Activated naive CD8-positive, alpha-beta T cell treated with anti-CD3 and anti-CD28 coated beads, Interleukin-2, amount 10 ng/mL, durations not matched to agents 7 days and 5 days (primary cell): ENCODE measurements around the gene KCNH5. TPM values are rescaled to one million over a fixed set of nuclear protein-coding genes. Genes with fewer than 3 reads are reported as not detected.
"Not testable (repeated sequence)": the region's sequence is repeated elsewhere in the genome, so short reads cannot be mapped to it uniquely, and the experiment has no call there.

Source experiments
- ATAC-seq: fragments of 150-1000 bp; cut with Tn5 transposase; one replicate; pipeline ENCODE4 v1.10.0; 2021; ENCODE audit warnings: low read depth, moderate library complexity
- POLR2A ChIA-PET: fragments of 350-600 bp; sonication (Branson Sonifier 250); formaldehyde crosslinking; loops from one replicate; lab custom pipeline; 2021; ENCODE audit warnings: antibody characterized with exemption; lab: Charles Lee
- DNase-seq: peaks from one replicate; pipeline ENCODE4 v3.0.0; 2021
- H3K27ac Mint-ChIP-seq: one replicate; pipeline ENCODE4 v1.8.0; 2022; ENCODE audit warnings: mild to moderate bottlenecking, mixed read lengths
- H3K27me3 Mint-ChIP-seq: one replicate; pipeline ENCODE4 v1.8.0; 2022; ENCODE audit warnings: mild to moderate bottlenecking, moderate library complexity, mixed read lengths
- H3K36me3 Mint-ChIP-seq: one replicate; pipeline ENCODE4 v1.8.0; 2021; ENCODE audit warnings: mild to moderate bottlenecking, mixed read lengths
- H3K4me1 Mint-ChIP-seq: one replicate; pipeline ENCODE4 v1.8.0; 2021; ENCODE audit warnings: mixed read lengths
- H3K4me3 Mint-ChIP-seq: one replicate; pipeline ENCODE4 v1.8.0; 2022; ENCODE audit warnings: mild to moderate bottlenecking, moderate library complexity, mixed read lengths
- H3K9me3 Mint-ChIP-seq: one replicate; pipeline ENCODE4 v1.8.0; 2021; ENCODE audit warnings: mixed read lengths
- total RNA-seq, 2 experiments: library from RNA; stranded (reverse); gene quantifications; one replicate each; pipeline ENCODE4 v1.2.3, GENCODE V29; 2021

Gene KCNH5
- total RNA-seq, 2 experiments from 2014 or later, result not detected

DNA sequence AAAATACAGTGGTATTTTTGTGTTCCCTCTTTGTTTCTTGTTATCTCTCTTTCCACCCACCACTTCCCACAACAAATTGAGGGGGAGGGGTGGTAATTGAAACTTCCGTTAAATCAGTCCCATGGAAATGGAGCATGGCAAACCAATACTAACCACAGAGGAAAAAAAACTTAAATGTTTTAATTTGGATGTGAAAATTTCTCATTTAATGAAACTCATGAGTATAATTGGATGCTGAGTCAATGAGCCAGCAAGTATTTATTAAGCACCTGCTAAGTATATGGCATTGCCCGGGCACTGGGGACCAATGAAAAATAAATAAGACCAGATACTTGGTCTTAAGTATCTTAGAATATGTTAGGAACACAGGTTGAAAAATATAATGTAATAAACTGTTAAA is 147.5 kb downstream of the KCNH5 start:
- Mint-ChIP-seq H3K4me3 (no peak overlapping the region), H3K36me3 (no peaks in the 10 kb centered on the region), H3K4me1 (no peaks in the 10 kb centered on the region), H3K9me3 (no peaks in the 10 kb centered on the region), H3K27me3 (no peaks in the 10 kb centered on the region), H3K27ac (no peak overlapping the region)
- ATAC-seq (no peak), DNase-seq (no peak)
- POLR2A ChIA-PET, result no interaction called here

- Mint-ChIP-seq H3K36me3 (no peaks in the 10 kb centered on the region), H3K4me3 (no peak overlapping the region), H3K9me3 (no peaks in the 10 kb centered on the region), H3K27ac (no peak overlapping the region), H3K4me1 (no peaks in the 10 kb centered on the region), H3K27me3 (no peaks in the 10 kb centered on the region)
- no peak for ATAC-seq
- POLR2A ChIA-PET, result no interaction called here
- DNase-seq, result no peak
Measured at GRCh38 chr14:62896932-62897456, 148.3 kb downstream of the KCNH5 start.

DNA sequence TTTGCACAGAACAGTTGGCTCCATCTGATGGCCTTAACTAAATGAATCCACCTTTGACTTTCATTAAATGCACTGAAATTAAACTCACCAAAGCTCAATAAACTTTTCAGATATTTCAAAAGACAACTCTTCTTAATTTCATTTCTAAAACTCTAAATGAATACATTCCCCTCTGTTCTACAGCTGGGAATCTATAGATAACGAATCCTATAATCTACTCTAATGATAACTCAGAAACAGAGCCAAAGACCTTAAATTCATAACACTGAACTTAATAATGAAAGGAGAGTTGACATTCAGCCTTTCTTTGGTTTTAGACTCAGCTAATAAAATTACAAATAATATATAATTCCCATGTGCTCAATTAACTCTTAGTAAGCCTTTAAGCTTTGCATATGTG is 150.5 kb downstream of the KCNH5 start:
- no peaks in the 10 kb centered on the region for H3K9me3 Mint-ChIP-seq
- no peaks in the 10 kb centered on the region for H3K4me1 Mint-ChIP-seq
- DNase-seq (no peak), ATAC-seq (no peak)
- no peak overlapping the region for H3K4me3 Mint-ChIP-seq
- no peaks in the 10 kb centered on the region for H3K27me3 Mint-ChIP-seq
- POLR2A ChIA-PET, result no interaction called here
- H3K36me3 Mint-ChIP-seq, result no peaks in the 10 kb centered on the region
- no peak overlapping the region for H3K27ac Mint-ChIP-seq

DNA sequence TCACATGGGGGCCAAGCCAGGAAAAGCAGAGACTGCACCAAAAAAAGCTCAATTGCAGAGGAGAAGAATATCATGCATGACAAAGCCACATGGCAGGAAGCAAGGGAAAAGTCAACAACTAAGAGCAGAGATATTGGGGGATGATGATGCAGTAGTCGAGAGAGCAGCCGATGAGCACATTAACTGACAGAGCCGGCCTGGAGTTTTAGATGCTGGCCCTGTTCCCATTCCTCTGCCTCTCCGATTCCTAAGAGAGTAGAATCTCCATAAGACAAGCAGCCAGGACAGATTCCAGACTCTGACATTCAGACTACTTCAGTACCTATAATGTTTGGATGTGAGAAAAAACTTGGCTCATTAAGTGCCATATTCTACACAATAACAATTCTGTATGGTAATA is 155.9 kb downstream of the KCNH5 start:
- Mint-ChIP-seq H3K4me1 (no peaks in the 10 kb centered on the region), H3K9me3 (no peaks in the 10 kb centered on the region), H3K27me3 (no peaks in the 10 kb centered on the region), H3K36me3 (no peaks in the 10 kb centered on the region), H3K27ac (no peak overlapping the region), H3K4me3 (no peak overlapping the region)
- DNase-seq (no peak), ATAC-seq (no peak)
- POLR2A ChIA-PET, result no interaction called here

GRCh38 chr14:62886461-62886860 is 158.8 kb downstream of the KCNH5 start:
- POLR2A ChIA-PET, result no interaction called here
- Mint-ChIP-seq H3K4me1 (no peaks in the 10 kb centered on the region), H3K4me3 (no peak overlapping the region), H3K9me3 (no peaks in the 10 kb centered on the region), H3K27ac (no peak overlapping the region), H3K36me3 (no peaks in the 10 kb centered on the region), H3K27me3 (no peaks in the 10 kb centered on the region)
- ATAC-seq (no peak), DNase-seq (no peak)

- H3K27ac Mint-ChIP-seq, result no peak overlapping the region
- no peak overlapping the region for H3K4me3 Mint-ChIP-seq
- H3K4me1 Mint-ChIP-seq, result no peaks in the 10 kb centered on the region
- H3K9me3 Mint-ChIP-seq, result no peaks in the 10 kb centered on the region
- ATAC-seq (no peak), DNase-seq (no peak)
- no peaks in the 10 kb centered on the region for H3K36me3 Mint-ChIP-seq
- no peaks in the 10 kb centered on the region for H3K27me3 Mint-ChIP-seq
- POLR2A ChIA-PET, result no interaction called here
Measured at GRCh38 chr14:62885451-62885850, 159.8 kb downstream of the KCNH5 start.

- no peak for ATAC-seq
- POLR2A ChIA-PET, result no interaction called here
Measured at GRCh38 chr14:62882967-62883366, 162.3 kb downstream of the KCNH5 start.

GRCh38 chr14:62866376-62866775 is 178.9 kb downstream of the KCNH5 start:
- Mint-ChIP-seq H3K4me3 (no peak overlapping the region), H3K4me1 (no peaks in the 10 kb centered on the region), H3K27ac (no peak overlapping the region), H3K27me3 (no peaks in the 10 kb centered on the region), H3K9me3 (peaks cover 2% of the 10 kb centered on the region), H3K36me3 (no peaks in the 10 kb centered on the region)
- POLR2A ChIA-PET, result no interaction called here
- DNase-seq (no peak), ATAC-seq (no peak)

More at GRCh38 chr14:62882967-62883366, 162.3 kb downstream of the KCNH5 start:
- H3K9me3 Mint-ChIP-seq, result peaks cover 1% of the 10 kb centered on the region
- no peak overlapping the region for H3K4me3 Mint-ChIP-seq
- no peaks in the 10 kb centered on the region for H3K27me3 Mint-ChIP-seq
- no peak for DNase-seq
- H3K36me3 Mint-ChIP-seq, result no peaks in the 10 kb centered on the region
- H3K27ac Mint-ChIP-seq, result no peak overlapping the region
- H3K4me1 Mint-ChIP-seq, result no peaks in the 10 kb centered on the region

DNA sequence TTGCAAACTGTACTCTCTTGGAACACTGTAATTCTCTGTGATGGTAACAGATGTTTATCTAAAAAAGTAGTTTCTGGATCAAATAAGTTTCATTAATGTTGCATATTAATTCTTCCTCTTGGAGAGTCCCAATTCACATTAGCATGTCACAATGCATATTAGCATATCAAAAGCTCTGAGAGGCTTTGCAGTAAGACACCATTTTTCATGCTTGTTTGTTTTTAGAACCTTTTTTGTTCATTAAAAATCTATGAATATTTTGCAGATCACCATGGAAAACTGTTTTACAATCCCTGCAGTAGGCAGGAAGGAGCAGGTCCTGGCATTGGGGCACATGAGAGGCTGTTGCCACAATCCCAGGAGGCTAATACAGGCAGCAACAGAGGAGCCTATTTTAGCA is 180.7 kb downstream of the KCNH5 start:
- no peaks in the 10 kb centered on the region for H3K27me3 Mint-ChIP-seq

GRCh38 chr14:62858011-62858410 is 187.2 kb downstream of the KCNH5 start:
- ATAC-seq, H3K4me3 Mint-ChIP-seq, DNase-seq, H3K27me3 Mint-ChIP-seq, POLR2A ChIA-PET, H3K4me1 Mint-ChIP-seq, H3K27ac Mint-ChIP-seq, H3K36me3 Mint-ChIP-seq, H3K9me3 Mint-ChIP-seq: not testable (repeated sequence)

More for the DNA sequence above, 180.7 kb downstream of the KCNH5 start:
- Mint-ChIP-seq H3K27ac (no peak overlapping the region), H3K9me3 (peaks cover 2% of the 10 kb centered on the region), H3K4me3 (no peak overlapping the region), H3K36me3 (no peaks in the 10 kb centered on the region), H3K4me1 (no peaks in the 10 kb centered on the region)
- no peak for ATAC-seq
- DNase-seq, result no peak
- POLR2A ChIA-PET, result no interaction called here

DNA sequence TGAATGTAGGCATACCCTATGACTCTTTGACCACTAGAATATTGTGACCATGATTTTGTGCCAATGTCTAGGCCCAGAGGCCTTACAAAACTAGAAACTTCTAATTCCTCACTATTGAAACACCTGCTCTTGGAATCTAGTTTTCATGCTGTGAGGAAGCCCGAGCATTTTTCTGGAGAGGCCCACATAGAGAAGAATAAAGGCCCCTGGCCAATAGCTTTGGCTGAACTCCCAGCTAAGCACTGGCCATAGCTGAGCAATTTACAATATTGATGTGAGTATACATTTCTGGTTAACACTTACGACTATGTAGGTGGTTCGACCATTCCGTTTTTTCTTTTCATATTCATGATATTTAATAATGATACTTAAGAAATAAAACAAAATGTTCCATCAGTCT is 190.3 kb downstream of the KCNH5 start:
- Mint-ChIP-seq H3K36me3 (no peaks in the 10 kb centered on the region), H3K9me3 (peaks cover 2% of the 10 kb centered on the region), H3K27ac (no peak overlapping the region), H3K4me3 (no peak overlapping the region), H3K4me1 (no peaks in the 10 kb centered on the region), H3K27me3 (no peaks in the 10 kb centered on the region)
- DNase-seq (no peak), ATAC-seq (no peak)
- POLR2A ChIA-PET, result no interaction called here

- Mint-ChIP-seq H3K27me3 (no peaks in the 10 kb centered on the region), H3K4me3 (no peak overlapping the region), H3K36me3 (no peaks in the 10 kb centered on the region), H3K9me3 (no peaks in the 10 kb centered on the region), H3K27ac (no peak overlapping the region), H3K4me1 (no peaks in the 10 kb centered on the region)
- POLR2A ChIA-PET, result no interaction called here
- DNase-seq (no peak), ATAC-seq (no peak)
Measured at GRCh38 chr14:62847168-62847567, 198.1 kb downstream of the KCNH5 start.

- DNase-seq, result no peak
- H3K9me3 Mint-ChIP-seq, result no peaks in the 10 kb centered on the region
- POLR2A ChIA-PET, result no interaction called here
- no peaks in the 10 kb centered on the region for H3K27me3 Mint-ChIP-seq
- H3K27ac Mint-ChIP-seq, result no peak overlapping the region
- no peaks in the 10 kb centered on the region for H3K4me1 Mint-ChIP-seq
- H3K4me3 Mint-ChIP-seq, result no peak overlapping the region
- ATAC-seq, result no peak
- no peaks in the 10 kb centered on the region for H3K36me3 Mint-ChIP-seq
Measured at GRCh38 chr14:62844546-62844945, 200.7 kb downstream of the KCNH5 start.

DNA sequence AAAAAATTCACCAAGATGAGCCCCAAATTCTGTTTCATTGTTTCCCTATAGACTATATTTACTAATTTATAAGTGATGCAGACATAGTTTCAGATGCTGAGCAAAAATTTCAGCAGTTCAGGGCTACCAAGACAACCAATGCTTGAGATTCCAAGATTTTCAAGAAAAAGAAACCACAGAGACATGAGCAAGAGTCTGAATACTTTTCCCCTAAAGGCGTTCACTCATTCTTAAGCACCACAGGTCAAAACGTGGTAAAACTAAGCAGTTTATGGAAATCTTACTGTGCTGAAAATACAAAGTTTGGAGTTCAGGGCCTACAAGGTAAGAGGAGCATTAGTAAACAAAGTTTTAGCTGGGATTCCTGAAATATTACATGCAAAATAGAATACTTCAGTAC is 221.2 kb downstream of the KCNH5 start:
- peaks cover 4% of the 10 kb centered on the region for H3K9me3 Mint-ChIP-seq
- no peak overlapping the region for H3K27ac Mint-ChIP-seq
- no peaks in the 10 kb centered on the region for H3K36me3 Mint-ChIP-seq
- no peak for ATAC-seq
- DNase-seq, result no peak
- no peaks in the 10 kb centered on the region for H3K4me1 Mint-ChIP-seq
- POLR2A ChIA-PET, result no interaction called here
- H3K4me3 Mint-ChIP-seq, result no peak overlapping the region
- H3K27me3 Mint-ChIP-seq, result no peaks in the 10 kb centered on the region

DNA sequence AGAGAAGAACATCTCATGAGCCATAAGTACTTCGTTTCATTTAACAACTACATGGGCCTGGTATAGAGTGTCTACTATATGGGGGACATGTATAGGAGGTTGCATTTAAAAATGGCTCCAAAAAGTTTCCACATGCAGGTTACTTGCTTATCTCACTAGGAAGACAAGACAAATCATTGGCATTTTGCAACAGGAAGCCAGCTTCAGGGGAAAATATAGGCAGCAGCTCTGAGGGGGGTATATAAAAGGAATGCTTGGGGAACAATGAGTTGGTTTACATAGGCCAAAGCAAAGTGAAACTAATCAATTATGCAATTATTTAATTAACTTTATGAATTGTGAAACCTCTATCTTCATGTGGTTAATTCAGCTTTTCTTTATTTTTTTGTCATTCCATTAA is 225.3 kb downstream of the KCNH5 start:
- Mint-ChIP-seq H3K4me3 (no peak overlapping the region), H3K27ac (no peak overlapping the region), H3K27me3 (no peaks in the 10 kb centered on the region), H3K9me3 (peaks cover 3% of the 10 kb centered on the region), H3K4me1 (no peaks in the 10 kb centered on the region), H3K36me3 (no peaks in the 10 kb centered on the region)
- no peak for DNase-seq
- ATAC-seq, result no peak
- POLR2A ChIA-PET, result no interaction called here
